ENCODE data around the gene AQP12A.
"Not testable (repeated sequence)": the region's sequence is repeated elsewhere in the genome, so short reads cannot be mapped to it uniquely, and the experiment has no call there.

AQP12A gene

GRCh38 chr2:240691631-240692420 lies at the start of gene AQP12A:
Gene AQP12A (plus strand): TSS chr2:240691866. CDS start chr2:240691914, 48 bp downstream.
- not testable (repeated sequence) for FAIRE-seq

GRCh38 chr2:240642061-240642805 lies 49.4 kb upstream of the AQP12A start:
- no peak for FAIRE-seq

- no peak for FAIRE-seq
These were observed 48.9 kb upstream of the AQP12A start for GRCh38 chr2:240642806-240643092.

- no peak for FAIRE-seq
These were observed 48.4 kb upstream of the AQP12A start for GRCh38 chr2:240643093-240643810.

GRCh38 chr2:240643811-240644150 lies 47.9 kb upstream of the AQP12A start:
- FAIRE-seq = no peak

GRCh38 chr2:240644171-240644651 lies 47.5 kb upstream of the AQP12A start:
- no peak for FAIRE-seq

GRCh38 chr2:240644859-240645301 lies 46.8 kb upstream of the AQP12A start:
- FAIRE-seq = no peak

GRCh38 chr2:240645346-240645745 lies 46.3 kb upstream of the AQP12A start:
- FAIRE-seq = no peak

GRCh38 chr2:240645801-240646175 lies 45.9 kb upstream of the AQP12A start:
- no peak for FAIRE-seq

- FAIRE-seq = no peak
These were observed 45.3 kb upstream of the AQP12A start for GRCh38 chr2:240646176-240646899.

- FAIRE-seq = no peak
These were observed 44.7 kb upstream of the AQP12A start for GRCh38 chr2:240646900-240647502.

GRCh38 chr2:240647503-240648154 lies 44.0 kb upstream of the AQP12A start:
- FAIRE-seq = no peak

GRCh38 chr2:240648155-240648649 lies 43.5 kb upstream of the AQP12A start:
- FAIRE-seq = no peak

GRCh38 chr2:240648650-240649275 lies 42.9 kb upstream of the AQP12A start:
- FAIRE-seq = no peak

GRCh38 chr2:240649331-240649730 lies 42.3 kb upstream of the AQP12A start:
- no peak for FAIRE-seq

- no peak for FAIRE-seq
These were observed 41.3 kb upstream of the AQP12A start for GRCh38 chr2:240650254-240650965.

GRCh38 chr2:240651185-240651584 lies 40.5 kb upstream of the AQP12A start:
- FAIRE-seq = no peak

- no peak for FAIRE-seq
These were observed 35.5 kb upstream of the AQP12A start for GRCh38 chr2:240655931-240656886.

GRCh38 chr2:240659883-240660282 lies 31.8 kb upstream of the AQP12A start:
- FAIRE-seq = not testable (repeated sequence)

Data from A204.1 (cell line).